Right forelimb (tissue), 1 donor: ENCODE data around the gene ZNF341.
"Not testable (repeated sequence)": the region's sequence is repeated elsewhere in the genome, so short reads cannot be mapped to it uniquely, and the experiment has no call there.

ENCODE experiments used
- DNase-seq: peaks from one replicate; pipeline ENCODE4 v3.0.0-alpha.2; 2018

Gene ZNF341

DNA sequence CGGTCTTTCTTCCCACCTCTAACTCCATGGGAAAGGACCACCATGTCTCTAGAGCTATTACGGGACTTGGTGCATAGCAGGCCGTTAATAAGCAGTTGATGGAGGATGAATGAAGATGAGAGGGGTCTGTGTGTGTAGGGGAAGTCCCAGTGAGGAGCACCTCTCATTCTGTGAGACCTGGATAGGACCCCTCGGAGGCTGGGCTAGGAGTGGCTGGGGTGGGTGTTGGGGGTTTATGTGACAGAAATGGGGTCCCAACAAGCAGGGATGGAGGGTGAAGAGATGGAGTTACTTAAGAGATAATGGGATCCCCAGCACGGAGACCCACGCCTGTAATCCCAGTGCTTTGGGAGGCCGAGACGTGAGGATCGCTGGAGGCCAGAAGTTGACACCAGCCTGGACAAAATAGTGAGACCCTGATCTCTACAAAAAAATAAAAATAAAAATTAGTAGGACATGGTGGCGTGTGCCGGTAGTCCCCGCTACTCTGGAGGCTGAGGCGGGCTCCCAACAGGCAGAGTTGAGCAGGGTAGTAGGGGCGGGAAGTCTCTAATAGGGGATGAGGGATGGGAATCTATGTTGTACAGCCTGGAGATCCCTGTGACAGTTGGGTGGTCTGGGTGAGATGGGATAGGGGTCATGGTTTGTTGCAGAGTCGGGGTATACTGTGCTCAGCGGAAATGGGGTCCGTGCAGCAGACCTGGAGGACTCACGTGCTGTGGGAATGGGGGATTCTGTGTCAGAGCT, 677 bp upstream of the ZNF341 start:
- DNase-seq: no peak

DNA sequence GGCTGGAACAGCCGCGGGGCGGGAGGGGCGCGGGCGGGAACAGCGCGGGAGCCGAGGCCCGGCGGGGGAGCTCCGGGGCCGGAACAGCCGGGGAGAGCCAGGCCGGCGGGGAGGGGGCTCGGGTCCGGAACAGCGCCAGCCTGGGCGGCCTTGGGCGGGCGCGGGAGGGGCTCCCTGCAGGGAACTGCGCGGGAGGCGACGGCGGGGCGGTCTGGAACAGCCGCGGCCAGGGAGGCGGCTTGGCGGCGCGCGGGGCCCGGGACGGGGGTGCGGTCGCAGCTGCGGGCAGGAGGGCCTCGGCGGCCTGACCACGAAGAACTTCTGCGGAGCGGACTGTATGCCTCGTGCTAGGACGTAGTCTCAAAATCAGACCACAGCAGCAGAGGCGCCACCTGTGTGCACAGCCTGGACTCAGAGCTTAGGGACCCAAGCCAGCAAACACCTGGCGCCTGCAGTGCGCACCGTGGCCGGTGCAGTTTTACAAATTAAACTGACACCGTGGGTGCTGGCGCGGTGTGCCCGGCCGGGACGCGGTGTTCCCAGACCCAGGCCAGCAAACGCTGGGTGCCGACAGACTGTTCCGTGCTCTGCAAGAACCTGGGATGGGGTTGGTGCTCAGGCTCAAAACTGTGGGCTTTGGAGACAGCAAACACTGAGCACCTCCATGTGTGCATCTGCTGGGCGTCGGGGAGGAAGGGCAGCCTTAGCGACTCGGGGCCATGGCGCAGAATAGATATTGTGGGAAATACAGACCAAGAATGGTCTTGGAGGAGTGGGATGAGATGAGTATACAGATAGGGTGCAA, 572 bp downstream of the ZNF341 start:
- DNase-seq: peak; percentile 95

DNA sequence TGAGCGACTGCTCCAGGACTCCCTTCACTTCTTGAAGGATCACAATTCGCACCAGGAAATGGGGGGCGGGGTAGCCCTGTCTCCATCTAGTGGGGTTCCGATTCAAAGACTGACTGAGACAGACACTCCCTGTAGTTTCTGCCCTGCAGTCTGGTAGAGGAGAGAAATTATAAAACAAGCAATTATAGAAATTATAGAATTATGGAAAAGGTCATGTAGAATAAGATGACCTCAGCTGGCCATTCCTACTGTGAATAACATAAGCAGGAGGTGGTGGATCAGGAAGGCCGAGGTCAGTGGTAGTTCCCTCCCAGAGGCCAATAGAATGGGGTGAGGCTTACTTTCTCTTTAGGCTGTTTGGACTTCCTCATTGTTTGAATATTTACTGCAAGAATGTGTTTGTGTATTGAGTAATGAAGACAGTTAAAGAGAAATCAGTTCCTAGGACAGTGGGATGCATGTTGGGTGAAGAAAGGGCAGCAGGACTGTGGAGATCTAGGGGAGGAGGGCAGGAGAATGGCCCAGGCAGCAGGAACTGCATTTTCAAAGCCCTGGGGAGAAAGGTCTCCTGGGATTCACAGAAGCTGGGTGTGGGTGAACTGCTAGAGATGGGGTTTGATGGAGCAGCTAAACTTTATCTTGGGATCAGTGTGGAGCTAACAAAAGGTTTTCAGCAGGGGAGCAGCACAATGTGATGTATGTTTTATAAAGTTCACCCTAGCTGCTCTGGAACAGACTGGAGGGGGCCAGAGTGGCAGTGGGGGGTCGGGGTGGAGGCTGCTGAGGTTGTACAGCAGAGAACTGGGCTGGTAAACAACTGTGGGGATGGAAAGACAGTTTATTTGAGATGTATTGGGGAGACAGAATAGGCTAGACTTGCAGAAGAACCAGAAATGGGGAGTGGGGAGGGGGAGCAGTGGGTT, 2.1 kb downstream of the ZNF341 start:
- DNase-seq: no peak

- no peak for DNase-seq
These were observed 5.2 kb downstream of the ZNF341 start for GRCh38 chr20:33736962-33737361.

DNA sequence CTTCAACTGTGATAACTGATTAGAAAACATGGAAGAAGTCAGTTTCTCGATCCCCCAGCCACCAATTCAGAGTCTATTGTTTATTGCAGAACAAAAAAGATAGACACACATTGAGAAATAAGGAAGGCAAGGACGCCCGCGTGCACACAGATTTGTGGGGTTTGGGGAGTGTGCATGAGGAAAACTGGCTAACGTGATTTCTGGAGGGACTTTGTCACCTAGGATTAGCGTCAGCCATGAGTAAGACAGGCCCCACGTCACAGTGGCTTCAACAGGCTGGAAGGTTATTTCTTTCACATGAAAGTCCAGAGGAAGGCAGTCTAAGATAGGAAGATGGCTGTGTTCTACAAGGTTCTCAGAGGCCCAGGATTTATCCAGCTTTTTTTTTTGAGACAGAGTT, 7.7 kb downstream of the ZNF341 start:
- DNase-seq: no peak

GRCh38 chr20:33740189-33740588, 8.4 kb downstream of the ZNF341 start:
- DNase-seq: no peak

DNA sequence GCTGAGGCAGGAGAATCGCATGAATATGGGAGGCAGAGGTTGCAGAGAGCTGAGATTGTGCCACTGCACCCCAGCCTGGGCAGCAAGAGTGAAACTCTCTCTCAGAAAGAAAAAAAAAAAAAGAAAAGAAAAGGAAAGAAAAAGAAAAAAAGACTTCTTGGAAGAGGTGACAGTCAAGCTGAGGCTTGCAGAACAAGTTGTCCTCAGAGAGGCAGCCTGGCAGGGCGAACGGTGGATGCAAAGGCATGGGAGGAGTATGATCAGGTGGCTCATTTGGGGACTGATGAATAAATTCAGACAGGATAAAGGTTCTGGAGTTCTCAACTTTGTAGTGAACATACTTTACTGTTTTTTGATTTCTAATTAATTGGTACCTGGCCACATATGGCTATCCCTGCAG, 12.4 kb downstream of the ZNF341 start:
- no peak for DNase-seq

DNA sequence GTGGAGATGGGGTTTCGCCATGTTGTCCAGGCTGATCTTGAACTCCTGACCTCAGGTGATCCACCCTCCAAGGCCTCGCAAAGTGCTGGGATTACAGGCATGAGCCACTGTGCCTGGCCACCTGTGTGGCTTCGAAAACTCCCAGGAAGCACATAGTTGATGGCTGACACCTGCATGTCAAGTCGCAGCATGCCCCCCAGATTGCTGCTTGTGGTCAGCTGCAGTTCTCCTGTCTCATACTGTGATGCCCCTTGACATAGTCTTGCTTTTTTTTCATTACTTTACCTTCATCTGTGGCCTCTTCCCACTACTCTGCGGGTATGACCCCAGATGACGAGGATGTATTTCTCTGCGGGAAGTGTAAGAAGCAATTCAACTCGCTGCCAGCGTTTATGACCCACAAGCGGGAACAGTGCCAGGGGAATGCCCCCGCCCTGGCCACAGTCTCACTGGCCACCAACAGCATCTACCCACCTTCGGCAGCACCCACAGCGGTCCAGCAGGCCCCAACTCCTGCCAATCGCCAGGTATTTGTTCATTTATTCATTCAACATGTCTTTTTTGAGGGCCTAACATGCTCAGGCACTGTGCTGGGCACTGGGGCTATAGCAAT, 13.1 kb downstream of the ZNF341 start:
- no peak for DNase-seq

GRCh38 chr20:33746325-33746998, 14.7 kb downstream of the ZNF341 start:
- DNase-seq: no peak

DNA sequence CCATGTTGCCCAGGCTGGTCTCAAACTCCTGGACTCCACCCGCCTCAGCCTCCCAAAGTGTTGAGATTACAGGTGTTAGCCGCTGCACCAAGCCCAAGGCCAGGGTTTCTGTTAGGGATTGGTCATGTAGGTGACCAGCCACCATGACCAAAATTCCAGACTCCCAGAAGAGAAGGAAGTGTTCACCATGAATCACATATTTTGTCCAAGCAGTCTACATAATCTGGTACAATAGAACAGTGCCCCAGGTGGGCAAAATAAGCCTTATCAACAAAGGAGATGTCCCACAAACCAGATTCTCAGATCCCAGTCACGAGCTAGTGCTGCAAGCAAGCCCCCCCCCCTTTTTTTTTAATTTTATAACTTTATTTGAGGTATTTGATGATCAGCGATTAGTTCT, 20.0 kb downstream of the ZNF341 start:
- no peak for DNase-seq

GRCh38 chr20:33753143-33753542, 21.3 kb downstream of the ZNF341 start:
- no peak for DNase-seq

DNA sequence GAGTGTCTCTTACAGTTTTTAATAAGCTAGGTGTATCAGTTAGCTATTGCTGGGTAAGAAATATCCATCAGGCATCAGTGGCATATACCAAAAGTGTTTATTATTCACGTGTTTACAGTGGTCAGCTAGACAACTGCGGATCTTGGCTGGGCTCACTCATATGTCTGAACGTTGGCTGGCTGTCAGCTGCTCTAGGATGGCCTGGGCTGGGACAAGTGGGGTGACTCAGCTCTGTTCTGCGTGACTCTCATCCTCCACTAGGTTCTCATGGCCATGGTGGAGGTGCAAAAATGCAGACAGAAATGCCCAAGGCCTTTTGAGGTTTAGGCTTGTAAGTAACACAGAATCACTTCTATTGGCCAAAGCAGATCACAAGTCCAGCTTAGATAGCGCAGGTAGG, 22.0 kb downstream of the ZNF341 start:
- DNase-seq: no peak

DNA sequence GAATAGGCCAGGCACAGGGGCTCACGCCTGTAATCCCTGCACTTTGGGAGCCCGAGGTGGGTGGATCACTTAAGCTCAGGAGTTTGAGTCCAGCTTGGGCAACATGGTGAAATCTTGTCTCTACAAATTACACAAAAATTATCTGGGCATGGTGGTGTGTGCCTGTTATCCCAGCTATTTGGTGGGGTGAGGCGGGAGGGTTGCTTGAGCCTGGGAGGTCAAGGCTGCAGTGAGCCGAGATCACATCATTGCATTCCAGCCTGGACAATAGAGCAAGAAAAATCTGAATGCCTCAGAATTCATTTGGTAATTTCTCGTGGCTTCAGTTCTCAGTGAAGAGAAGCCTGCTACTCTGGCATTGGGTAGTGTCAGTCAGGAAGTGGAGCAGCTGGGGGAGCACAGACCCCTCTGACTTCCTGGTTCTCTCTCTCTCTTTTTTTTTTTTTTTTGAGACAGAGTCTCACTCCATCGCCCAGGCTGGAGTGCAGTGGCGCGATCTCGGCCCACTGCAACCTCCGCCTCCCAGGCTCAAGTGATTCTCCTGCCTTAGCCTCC, 24.2 kb downstream of the ZNF341 start:
- not testable (repeated sequence) for DNase-seq

DNA sequence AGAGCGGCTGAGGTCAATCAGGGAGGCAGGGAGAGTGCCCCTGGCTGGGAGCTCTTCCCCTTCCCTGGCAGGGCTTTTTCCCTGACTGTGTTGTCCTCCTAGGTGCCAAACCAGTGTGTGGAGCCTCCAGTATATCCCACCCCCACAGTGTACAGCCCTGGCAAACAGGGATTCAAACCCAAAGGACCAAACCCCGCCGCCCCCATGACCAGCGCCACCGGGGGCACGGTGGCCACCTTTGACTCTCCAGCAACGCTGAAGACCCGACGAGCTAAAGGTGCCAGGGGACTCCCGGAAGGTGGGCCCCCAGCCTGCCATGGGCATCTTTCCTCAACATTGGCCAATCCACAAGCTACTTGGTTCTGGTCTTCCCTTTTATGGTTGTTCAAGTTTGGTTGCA, 25.2 kb downstream of the ZNF341 start:
- DNase-seq: no peak

GRCh38 chr20:33757458-33757857, 25.7 kb downstream of the ZNF341 start:
- no peak for DNase-seq

DNA sequence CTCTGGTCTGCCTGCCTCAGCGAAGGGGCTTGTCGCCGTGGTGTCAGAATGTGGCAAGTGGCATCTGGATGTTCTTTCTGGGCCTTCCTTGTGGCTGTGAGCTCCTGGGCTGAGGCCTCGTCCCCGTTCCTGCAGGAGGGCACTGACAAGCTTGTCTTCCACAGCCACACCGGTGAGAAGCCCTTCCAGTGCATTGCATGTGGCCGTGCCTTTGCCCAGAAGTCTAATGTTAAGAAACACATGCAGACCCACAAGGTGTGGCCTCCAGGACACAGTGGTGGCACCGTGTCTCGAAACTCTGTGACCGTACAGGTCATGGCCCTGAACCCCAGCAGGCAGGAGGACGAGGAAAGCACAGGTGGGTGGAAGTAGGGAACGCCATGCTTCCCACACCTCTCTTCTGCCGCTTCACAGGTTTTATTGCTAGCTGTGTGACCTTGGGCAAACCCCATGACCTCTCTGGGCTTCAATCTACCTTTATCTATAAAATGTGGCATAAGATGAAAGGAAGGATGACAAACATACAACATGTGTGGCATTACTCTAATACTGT, 30.0 kb downstream of the ZNF341 start:
- DNase-seq: no peak

- no peak for DNase-seq
These were observed 33.3 kb downstream of the ZNF341 start for GRCh38 chr20:33765099-33765498.

DNA sequence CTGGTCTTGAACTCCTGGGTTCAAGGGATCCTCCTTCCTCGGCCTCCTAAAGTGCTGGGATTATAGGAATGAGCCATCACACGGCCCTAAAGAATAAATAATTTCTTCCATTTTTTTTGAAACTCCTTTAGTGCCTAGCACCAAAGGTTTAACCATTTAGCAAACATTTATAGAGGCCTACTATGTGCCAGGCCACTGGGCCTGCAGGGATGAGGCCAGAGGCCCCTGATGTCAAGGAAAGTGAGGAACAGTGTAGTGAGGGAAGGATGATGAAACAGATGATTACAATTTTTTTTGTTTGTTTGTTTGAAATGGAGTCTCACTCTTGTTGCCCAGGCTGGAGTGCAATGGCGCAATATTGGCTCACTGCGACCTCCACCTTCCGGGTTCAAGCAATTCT, 33.8 kb downstream of the ZNF341 start:
- DNase-seq: no peak

DNA sequence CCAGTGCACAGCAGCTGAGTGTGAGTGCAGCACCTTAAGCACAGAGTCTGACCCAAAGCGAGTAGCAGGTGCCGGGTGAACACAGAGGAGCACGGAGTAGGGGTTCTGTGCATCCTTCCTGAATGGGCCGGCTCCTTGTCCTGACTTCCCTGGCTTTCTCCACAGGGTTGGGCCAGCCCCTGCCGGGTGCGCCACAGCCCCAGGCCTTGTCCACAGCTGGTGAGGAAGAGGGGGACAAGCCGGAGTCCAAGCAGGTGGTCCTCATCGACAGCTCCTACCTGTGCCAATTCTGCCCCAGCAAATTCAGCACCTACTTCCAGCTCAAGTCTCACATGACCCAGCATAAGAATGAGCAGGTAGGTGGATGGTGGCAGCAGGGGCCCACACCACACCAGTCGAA, 34.9 kb downstream of the ZNF341 start:
- no peak for DNase-seq

DNA sequence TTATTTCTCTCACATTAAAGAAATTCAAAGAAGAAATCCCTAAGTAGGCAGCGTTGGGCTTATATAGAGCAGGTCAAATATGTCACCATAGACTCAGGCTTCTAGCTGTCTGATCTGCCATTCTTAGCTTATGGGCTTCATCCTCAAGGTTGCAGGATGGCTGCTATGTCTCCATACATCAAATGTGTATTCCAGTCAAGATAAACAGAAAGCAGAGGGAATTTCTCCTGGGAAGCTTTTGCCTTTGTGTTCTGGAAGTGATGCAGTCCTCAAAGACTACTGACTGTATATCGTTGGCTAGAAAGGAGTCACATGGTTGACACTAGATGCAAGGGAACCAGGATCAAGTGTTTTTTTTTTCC, 36.0 kb downstream of the ZNF341 start:
- no peak for DNase-seq

- DNase-seq: no peak
These were observed 37.2 kb downstream of the ZNF341 start for GRCh38 chr20:33769043-33769442.

DNA sequence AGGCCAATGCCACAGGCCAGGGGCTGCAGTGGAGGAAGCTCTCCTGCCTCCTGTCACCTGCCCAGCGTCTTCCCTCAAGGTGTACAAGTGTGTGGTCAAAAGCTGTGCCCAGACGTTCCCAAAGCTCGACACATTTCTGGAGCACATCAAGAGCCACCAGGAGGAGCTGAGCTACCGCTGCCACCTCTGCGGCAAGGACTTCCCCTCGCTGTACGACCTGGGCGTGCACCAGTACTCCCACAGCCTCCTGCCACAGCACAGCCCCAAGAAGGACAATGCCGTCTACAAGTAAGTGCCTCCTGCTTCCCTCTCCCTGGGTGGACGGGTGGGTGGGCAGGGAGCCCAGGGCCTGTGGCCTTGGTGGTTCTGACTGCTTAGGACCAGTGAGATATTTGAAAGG, 38.2 kb downstream of the ZNF341 start:
- no peak for DNase-seq
